ENCODE measurements around the gene EPN3. TPM values are rescaled to one million over a fixed set of nuclear protein-coding genes. Genes with fewer than 3 reads are reported as not detected.

The EPN3 gene
- total RNA-seq, 1 experiment from 2014 or later = 0.92 TPM

GRCh38 chr17:50495217-50495823 is 37.2 kb upstream of the EPN3 start:
- in situ Hi-C loops (cut with HindIII; ENCODE audit: low pct_unique_long_range_greater_than_20kb, low sequenced_read_pairs) (no loop called here), intact Hi-C loops (cut with micrococcal nuclease; ENCODE audit: unreplicated experiment) (no loop called here)
- no peak for DNase-seq (ENCODE audit: low read depth, low spot score)
- ATAC-seq = 0 out of 2 replicates have a peak, but pooled peaks have one; percentile 56
- no peak overlapping the region for H3K4me3 ChIP-seq (ENCODE audit: low read depth in 2 of 2, low read length in 2 of 2)
- no TSS peak for BruUV-seq (replicated peaks)
- H3K27ac ChIP-seq (ENCODE audit: low read length) = no peak overlapping the region
- no peaks in the 10 kb centered on the region for H3K4me1 ChIP-seq (ENCODE audit: control insufficient read depth, insufficient read depth, low read length)
- POLR2A ChIA-PET = interaction anchor here (0.7 kb wide), 2 partner anchors 8 to 342 kb away, joined by 4 to 9 read pairs; no protein-coding TSS in a partner anchor
- H3K27me3 ChIP-seq (ENCODE audit: control insufficient read depth, insufficient read depth, low read length) = no peaks in the 10 kb centered on the region
- CTCF ChIA-PET = interaction anchor here (0.6 kb wide), 1 partner anchor 12 kb away, joined by 11 read pairs; no protein-coding TSS in a partner anchor
- no peaks in the 10 kb centered on the region for H3K36me3 ChIP-seq (ENCODE audit: control insufficient read depth, insufficient read depth, low read length)
- H3K9me3 ChIP-seq (ENCODE audit: control insufficient read depth, insufficient read depth, low read depth, low read length) = no peaks in the 10 kb centered on the region
- no peak for TF ChIP-seq SIN3A (IDR thresholded peaks at IDR 0.05; ENCODE audit: borderline replicate concordance, insufficient read depth, low read depth, low read length)
- TF ChIP-seq TCF7L2 (IDR thresholded peaks at IDR 0.05; ENCODE audit: low read depth, low read length) = no peak
- no peak for TF ChIP-seq POLR2AphosphoS5 (IDR thresholded peaks at IDR 0.05; ENCODE audit: low read depth, low read length)
- TF ChIP-seq CTCF (IDR thresholded peaks at IDR 0.05) = no peak
- TF ChIP-seq REST (IDR thresholded peaks at IDR 0.05; ENCODE audit: insufficient read depth in 1 of 2, low read depth in 2 of 2, low read length in 1 of 2) = no peak

GRCh38 chr17:50495918-50496317 is 36.6 kb upstream of the EPN3 start:
- no peaks in the 10 kb centered on the region for H3K9me3 ChIP-seq (ENCODE audit: control insufficient read depth, insufficient read depth, low read depth, low read length)
- intact Hi-C loops (cut with micrococcal nuclease; ENCODE audit: unreplicated experiment) = no loop called here
- no peak overlapping the region for H3K4me3 ChIP-seq (ENCODE audit: low read depth in 2 of 2, low read length in 2 of 2)
- ATAC-seq = no peak
- no peak for DNase-seq (ENCODE audit: low read depth, low spot score)
- TF ChIP-seq TCF7L2 (IDR thresholded peaks at IDR 0.05; ENCODE audit: low read depth, low read length) = no peak
- no peak for TF ChIP-seq SIN3A (IDR thresholded peaks at IDR 0.05; ENCODE audit: borderline replicate concordance, insufficient read depth, low read depth, low read length)
- no peak for TF ChIP-seq POLR2AphosphoS5 (IDR thresholded peaks at IDR 0.05; ENCODE audit: low read depth, low read length)
- TF ChIP-seq CTCF (IDR thresholded peaks at IDR 0.05) = no peak
- no peak for TF ChIP-seq REST (IDR thresholded peaks at IDR 0.05; ENCODE audit: insufficient read depth in 1 of 2, low read depth in 2 of 2, low read length in 1 of 2)
- no peaks in the 10 kb centered on the region for H3K36me3 ChIP-seq (ENCODE audit: control insufficient read depth, insufficient read depth, low read length)
- no peaks in the 10 kb centered on the region for H3K4me1 ChIP-seq (ENCODE audit: control insufficient read depth, insufficient read depth, low read length)
- ChIA-PET CTCF (interaction anchor here (0.6 to 0.7 kb wide), 2 partner anchors 8 to 13 kb away, joined by 3 to 11 read pairs; no protein-coding TSS in a partner anchor), POLR2A (interaction anchor here (0.7 kb wide), 2 partner anchors 8 to 342 kb away, joined by 4 to 9 read pairs; no protein-coding TSS in a partner anchor)
- no peak overlapping the region for H3K27ac ChIP-seq (ENCODE audit: low read length)
- no peaks in the 10 kb centered on the region for H3K27me3 ChIP-seq (ENCODE audit: control insufficient read depth, insufficient read depth, low read length)
- no TSS peak for BruUV-seq (replicated peaks)
- in situ Hi-C loops (cut with HindIII; ENCODE audit: low pct_unique_long_range_greater_than_20kb, low sequenced_read_pairs) = no loop called here

Measured in Panc1 (cell line).